AG04450 (cell line): ENCODE results near the gene ZNF678. TPM values are rescaled to one million over a fixed set of nuclear protein-coding genes. Genes with fewer than 3 reads are reported as not detected.

ENCODE experiments used
- CTCF ChIA-PET: fragments of 300-600, 350-600 bp; formaldehyde crosslinking; extraction: SDS; loops from one replicate; lab custom pipeline; 2022; ENCODE audit warnings: antibody characterized with exemption, inconsistent platforms; lab: Charles Lee
- POLR2A ChIA-PET: fragments of 350-600 bp; formaldehyde crosslinking; extraction: SDS; loops from one replicate; lab custom pipeline; 2021; ENCODE audit warnings: antibody characterized with exemption, inconsistent platforms; lab: Yijun Ruan, JAX
- DNase-seq: peaks from one replicate; pipeline ENCODE4 v3.0.0-alpha.2; 2011; ENCODE audit warnings: low read depth, low spot score
- H3K27ac ChIP-seq: one replicate; pipeline ENCODE4 v1.5.1; 2012; ENCODE audit warnings: low read depth, low read length, control low read depth
- H3K27me3 ChIP-seq: one replicate; pipeline ENCODE4 v1.6.0; 2012; ENCODE audit warnings: low read length; ENCODE audit not compliant: control insufficient read depth, insufficient read depth
- H3K4me3 ChIP-seq: 2 replicates; pipeline ENCODE4 v1.5.1; 2011; ENCODE audit warnings: mild to moderate bottlenecking, low read depth, low read length, control low read depth
- H3K9me3 ChIP-seq: 2 replicates; pipeline ENCODE4 v1.5.1; 2012; ENCODE audit warnings: low read length; ENCODE audit not compliant: control insufficient read depth, insufficient read depth
- polyA plus RNA-seq: library from polyadenylated mRNA; depleted of rRNA; stranded (reverse); fragments of >200 nt; gene quantifications from 2 replicates; pipeline ENCODE4 v1.2.3, GENCODE V29; 2011
- TF ChIP-seq, protein P1 (sequence below): IDR thresholded peaks from 2 replicates; pipeline ENCODE4 v1.5.1; 2011; ENCODE audit warnings: low read depth, low read length, control low read depth, inconsistent platforms

Gene ZNF678
- polyA plus RNA-seq, 1 experiment: 3.7 TPM

GRCh38 chr1:227559499-227559898 lies 3.9 kb upstream of the ZNF678 start:
- no peak for DNase-seq
- Histone ChIP-seq H3K27me3 (peaks cover 36% of the 10 kb centered on the region), H3K27ac (no peak overlapping the region), H3K9me3 (peaks cover 39% of the 10 kb centered on the region), H3K4me3 (no peak overlapping the region)
- TF ChIP-seq, protein P1, sequence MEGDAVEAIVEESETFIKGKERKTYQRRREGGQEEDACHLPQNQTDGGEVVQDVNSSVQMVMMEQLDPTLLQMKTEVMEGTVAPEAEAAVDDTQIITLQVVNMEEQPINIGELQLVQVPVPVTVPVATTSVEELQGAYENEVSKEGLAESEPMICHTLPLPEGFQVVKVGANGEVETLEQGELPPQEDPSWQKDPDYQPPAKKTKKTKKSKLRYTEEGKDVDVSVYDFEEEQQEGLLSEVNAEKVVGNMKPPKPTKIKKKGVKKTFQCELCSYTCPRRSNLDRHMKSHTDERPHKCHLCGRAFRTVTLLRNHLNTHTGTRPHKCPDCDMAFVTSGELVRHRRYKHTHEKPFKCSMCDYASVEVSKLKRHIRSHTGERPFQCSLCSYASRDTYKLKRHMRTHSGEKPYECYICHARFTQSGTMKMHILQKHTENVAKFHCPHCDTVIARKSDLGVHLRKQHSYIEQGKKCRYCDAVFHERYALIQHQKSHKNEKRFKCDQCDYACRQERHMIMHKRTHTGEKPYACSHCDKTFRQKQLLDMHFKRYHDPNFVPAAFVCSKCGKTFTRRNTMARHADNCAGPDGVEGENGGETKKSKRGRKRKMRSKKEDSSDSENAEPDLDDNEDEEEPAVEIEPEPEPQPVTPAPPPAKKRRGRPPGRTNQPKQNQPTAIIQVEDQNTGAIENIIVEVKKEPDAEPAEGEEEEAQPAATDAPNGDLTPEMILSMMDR: no peak
- ChIA-PET CTCF (no interaction called here), POLR2A (no interaction called here)

- peaks cover 36% of the 10 kb centered on the region for H3K27me3 ChIP-seq
- H3K27ac ChIP-seq: no peak overlapping the region
- TF ChIP-seq, protein P1: no peak
- DNase-seq: no peak
- H3K4me3 ChIP-seq: no peak overlapping the region
- POLR2A ChIA-PET: no interaction called here
- peaks cover 39% of the 10 kb centered on the region for H3K9me3 ChIP-seq
- CTCF ChIA-PET: no interaction called here
Measured at GRCh38 chr1:227559926-227560325, 3.4 kb upstream of the ZNF678 start.

GRCh38 chr1:227560393-227561173 lies 2.8 kb upstream of the ZNF678 start:
- Histone ChIP-seq H3K9me3 (peaks cover 39% of the 10 kb centered on the region), H3K4me3 (no peak overlapping the region), H3K27me3 (peaks cover 36% of the 10 kb centered on the region), H3K27ac (no peak overlapping the region)
- ChIA-PET CTCF (interaction anchor here (0.9 kb wide), 1 partner anchor 18 kb away, joined by 3 read pairs; no protein-coding TSS in a partner anchor), POLR2A (no interaction called here)
- TF ChIP-seq, protein P1: no peak
- DNase-seq: no peak

DNA sequence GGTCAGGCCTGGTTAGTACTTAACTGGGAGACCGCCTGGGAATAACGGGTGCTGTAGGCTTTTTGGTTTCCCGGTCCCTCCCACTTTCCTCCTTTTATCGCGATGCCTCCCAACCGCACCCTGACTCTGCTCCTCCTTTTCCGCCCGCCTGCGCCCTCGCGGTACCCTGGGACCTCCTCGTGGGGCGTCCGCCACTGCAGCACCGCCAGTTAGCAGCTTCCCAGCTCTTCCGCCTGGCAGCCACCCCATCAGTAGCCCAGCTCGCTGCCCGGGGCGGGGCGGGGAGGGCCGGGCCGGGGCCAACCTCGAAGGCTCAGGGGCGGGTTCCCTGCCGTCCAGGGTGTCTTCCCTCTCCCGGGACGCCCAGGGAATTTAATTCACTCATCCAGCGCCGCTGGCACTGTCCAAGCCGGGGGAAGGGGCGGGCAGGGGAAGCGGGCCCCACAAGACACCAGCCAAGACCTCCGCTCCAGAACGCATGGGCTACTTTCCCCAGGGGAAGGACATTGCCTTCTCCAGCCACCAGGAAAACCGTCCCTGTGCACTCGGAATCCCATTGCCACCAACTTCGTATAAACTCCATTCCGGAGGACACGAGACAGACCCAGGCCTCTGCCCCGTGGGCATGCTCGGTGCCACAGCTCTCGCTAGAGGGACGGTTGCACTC lies 2.0 kb upstream of the ZNF678 start:
- H3K9me3 ChIP-seq: peaks cover 39% of the 10 kb centered on the region
- CTCF ChIA-PET: interaction anchor here (0.9 kb wide), 1 partner anchor 19 kb away, joined by 3 read pairs; no protein-coding TSS in a partner anchor
- POLR2A ChIA-PET: no interaction called here
- H3K27me3 ChIP-seq: peaks cover 36% of the 10 kb centered on the region
- H3K27ac ChIP-seq: no peak overlapping the region
- no peak for DNase-seq
- H3K4me3 ChIP-seq: no peak overlapping the region
- TF ChIP-seq, protein P1: no peak

GRCh38 chr1:227562037-227562436 lies 1.3 kb upstream of the ZNF678 start:
- TF ChIP-seq, protein P1: no peak
- ChIA-PET POLR2A (no interaction called here), CTCF (interaction anchor here (4.9 kb wide), 1 partner anchor 20 kb away, joined by 39 read pairs; no protein-coding TSS in a partner anchor)
- DNase-seq: no peak
- Histone ChIP-seq H3K27me3 (peaks cover 33% of the 10 kb centered on the region), H3K9me3 (peaks cover 39% of the 10 kb centered on the region), H3K4me3 (no peak overlapping the region), H3K27ac (no peak overlapping the region)
